DMS79 (cell line): ENCODE data around the gene CEP152.
A peak's percentile ranks its signal among the peaks of the same experiment; 100 is the strongest.

Source experiments
- DNase-seq: peaks from one replicate; lab custom pipeline; 2025; lab: John Stamatoyannopoulos, UW

The CEP152 gene

DNA sequence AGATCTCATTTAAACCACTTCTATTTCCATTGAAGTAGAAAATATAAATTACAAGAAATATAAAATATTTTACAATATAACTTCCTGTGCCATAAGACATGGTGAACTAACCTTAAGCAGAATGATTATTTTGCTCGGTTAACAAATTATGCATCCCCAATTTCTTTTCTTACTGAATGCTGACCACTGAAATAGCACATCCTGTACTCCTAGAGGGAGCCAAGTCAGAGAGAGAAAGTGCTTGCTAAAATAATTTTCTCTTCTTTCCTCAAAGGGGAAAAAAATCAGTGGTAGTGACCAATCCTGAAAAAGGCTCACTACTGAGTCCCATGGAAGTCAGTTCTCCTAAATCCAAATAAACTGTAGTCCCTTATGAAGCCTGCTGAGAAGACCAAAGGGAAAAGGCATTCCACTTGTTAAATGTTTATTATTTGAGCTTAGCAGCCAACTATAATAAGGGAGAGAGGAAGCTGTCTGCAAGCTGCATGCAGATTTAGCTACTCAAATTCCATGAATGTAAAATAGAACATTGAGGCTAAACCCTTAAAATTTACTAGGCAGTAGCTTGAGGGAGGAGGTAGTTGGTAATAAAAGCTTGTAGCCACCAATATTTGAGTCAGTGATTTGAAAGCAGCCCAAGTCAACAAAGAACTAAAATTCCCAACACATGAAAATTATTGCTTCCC lies 33.1 kb downstream of the CEP152 start:
- DNase-seq, result no peak

DNA sequence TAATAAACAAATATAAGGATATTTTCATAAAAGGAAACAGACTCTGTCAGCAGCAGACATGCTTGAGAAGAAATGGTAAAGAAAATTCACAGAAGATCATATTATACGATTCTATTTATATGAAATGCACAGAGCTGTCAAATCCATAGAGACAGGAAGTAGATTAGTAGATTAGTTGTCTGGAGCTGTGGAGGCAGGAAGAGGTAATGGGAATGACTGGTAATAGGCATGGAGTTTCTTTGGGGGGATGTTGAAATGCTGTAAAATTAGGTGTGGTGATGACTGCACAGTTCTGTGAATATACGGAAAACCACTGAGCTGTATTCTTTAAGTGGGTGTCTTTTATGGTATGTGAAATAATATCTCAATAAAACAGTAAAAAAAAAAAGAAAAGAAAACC lies 35.3 kb downstream of the CEP152 start:
- DNase-seq, result no peak

DNA sequence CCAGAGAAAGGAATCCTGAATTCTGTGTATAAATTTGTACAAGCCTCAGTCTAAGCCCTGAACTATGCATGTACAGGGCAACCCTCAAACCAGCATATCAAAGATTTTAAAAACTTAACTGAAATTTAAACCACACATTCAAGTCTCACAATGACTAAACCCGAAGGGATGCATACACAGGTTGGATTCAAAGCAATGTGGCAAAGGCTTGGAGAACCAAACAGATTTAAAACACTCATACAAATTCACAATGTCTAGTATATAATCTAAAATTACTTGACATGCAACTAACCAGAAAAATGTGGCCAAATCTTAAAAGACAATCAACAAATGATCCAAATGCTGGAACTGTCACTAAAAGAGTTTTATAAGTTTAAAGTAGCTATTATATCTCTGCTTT lies 36.4 kb downstream of the CEP152 start:
- DNase-seq, result no peak

DNA sequence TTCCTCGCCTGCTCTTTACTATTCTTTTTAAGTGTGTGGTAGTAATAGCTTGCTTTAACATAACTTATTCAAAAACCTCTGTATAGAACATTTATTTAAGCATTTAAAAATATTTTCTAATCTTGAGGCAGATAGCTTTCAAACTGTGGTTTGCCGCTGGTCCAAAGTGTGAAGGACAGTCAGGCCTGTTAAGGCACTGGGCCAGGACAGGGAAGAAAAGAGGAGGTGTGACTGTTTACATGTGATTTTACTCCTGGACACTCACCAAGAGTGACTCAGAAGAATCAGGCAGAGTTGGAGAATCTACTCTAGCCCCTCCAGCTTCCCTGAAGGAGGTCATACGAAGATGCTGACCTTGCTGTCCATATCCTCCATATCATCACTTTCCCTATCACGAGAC lies 44.7 kb downstream of the CEP152 start:
- DNase-seq, result no peak

DNA sequence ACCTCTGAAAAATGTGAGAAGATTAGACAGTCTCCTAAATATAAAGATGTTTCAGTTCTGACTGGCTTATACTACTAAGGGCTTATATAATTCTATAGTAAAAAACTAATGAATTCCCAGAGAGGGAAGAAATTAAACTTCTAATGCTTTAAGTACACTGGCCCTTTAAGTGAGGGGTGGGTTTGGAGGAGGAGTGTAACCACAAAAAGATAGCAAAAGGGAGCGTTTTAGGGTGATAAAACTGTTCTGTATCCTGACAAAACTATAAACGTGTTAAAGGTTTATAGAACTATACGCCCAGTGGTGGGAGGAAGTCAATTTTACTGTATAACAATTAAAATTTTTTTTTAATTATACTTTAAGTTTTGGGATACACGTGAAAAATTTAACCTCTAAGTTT lies 45.8 kb downstream of the CEP152 start:
- no peak for DNase-seq

DNA sequence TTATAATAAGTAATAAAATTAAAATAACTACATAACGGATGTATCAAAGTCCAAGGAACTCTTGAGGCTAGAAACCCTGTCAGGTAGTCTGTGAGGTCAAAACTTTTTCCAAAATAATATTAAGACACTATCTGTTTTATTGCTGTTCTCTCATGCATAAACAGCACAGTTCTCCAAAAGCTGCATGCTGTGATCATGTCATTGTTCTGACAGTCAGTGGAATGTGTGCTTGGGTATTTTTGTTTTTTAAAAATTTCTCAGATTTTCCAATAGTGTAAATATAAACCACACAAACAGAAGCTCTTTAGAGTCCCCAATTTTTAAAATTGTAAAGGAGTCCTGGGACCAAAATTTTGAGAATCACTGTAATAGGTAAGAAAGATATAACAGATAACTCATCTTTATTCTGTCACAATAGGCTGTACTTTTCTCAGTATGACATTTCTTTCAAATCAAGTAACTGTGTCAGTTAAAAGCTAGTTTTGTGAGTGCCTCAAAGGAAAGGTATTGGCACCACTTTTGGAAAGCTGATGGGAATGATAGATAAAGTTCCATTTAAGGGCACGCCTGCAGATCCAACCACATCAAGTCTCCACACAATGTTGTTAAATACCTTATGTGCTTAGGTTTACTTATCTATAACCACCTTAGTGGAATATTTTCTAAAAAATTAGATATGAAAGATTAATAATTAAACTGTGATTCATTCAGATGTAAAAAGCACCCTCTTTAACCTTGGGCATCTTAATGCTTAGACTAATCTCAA lies 49.3 kb downstream of the CEP152 start:
- no peak for DNase-seq

DNA sequence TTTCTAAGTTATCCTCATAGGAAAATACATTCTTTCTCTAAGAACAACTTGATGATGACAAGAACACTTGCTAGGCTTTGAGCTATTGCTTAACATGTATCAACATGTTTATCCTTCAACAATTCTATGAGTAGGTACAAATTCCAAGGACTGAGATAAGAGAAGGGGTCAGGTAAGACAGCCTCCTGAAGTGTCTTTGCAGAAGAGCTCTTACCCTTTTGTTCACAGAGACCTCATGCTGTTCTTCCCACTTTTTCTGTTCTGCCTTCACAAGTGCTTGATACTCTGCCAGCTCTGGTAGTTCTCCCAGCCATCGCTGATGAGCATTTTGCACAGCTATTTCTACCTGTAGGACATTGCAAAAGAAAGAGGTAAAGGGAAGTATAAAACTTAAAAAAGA lies 50.9 kb downstream of the CEP152 start:
- DNase-seq, result peak; percentile 79

DNA sequence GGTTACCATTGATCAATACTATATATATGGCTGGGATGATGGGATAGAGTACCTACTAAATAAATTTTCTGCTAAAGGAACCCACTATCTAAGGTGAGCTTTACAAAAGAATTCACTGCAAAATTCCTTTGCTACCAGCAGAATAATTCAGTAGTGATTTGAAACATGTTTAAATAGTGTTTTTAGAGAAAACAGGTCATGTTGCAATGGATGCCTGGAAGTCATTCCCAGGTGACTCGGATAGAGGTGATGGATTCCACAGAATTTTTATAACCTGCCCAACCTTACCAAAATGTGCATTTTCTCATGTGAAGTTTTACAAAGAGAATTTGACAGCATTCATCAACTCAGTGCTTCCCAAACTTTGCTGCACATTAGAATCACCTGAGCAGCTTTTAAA lies 53.2 kb downstream of the CEP152 start:
- DNase-seq, result no peak

DNA sequence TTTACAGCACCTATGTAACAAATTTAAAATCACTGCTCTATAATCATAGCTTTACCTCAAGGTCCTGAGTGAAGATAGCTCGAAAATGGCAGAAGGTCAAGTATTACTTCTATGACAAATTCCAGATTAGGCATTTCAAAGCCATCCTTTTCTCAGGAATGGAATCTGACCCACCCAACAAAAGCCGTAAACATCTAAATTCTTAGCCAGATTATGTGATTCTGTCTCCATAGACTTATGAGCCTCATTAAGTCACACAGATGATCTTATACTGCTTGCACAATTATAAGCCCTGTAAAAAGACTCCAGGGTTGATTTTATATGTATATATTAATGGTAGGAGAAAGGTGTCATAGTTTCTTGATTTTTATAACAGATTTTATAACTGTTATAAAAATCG lies 56.9 kb downstream of the CEP152 start:
- no peak for DNase-seq

DNA sequence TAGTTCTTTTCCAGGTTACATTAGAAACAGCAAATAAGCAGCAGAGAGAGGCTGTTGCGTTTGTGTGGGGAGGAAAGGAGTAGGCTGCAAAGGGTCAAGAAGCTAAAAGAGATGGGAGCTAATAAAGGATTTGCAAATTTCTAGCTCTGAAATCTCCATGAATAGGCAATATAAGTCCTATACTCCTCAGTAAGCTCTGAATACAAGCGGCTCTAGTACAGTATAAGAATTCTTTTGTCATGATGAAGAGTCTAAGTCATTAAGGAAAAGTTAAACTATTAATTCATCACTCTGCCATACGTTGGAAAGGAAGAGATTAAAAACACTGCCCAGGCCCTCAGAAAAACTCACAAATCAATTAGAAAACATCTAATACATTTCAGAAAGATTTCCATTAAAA lies 59.3 kb downstream of the CEP152 start:
- DNase-seq, result no peak

DNA sequence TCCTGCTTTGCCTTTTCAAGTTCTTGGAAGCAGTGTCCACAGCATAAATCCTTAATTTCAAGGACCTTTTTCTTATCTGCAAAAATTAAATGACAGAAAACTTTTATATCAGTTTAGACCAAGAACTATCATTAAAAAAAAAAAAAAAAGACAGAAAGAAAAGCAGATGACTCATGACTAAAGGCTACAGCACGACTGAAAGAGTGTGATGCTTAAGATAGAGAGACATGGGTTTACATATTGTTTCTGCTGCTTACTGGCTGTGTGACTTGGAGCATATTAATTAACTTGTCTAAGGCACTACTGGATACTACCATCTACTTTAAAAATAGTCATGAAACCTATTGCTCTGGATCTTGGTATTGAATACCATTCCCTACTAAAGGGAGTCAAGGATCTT lies 62.3 kb downstream of the CEP152 start:
- no peak for DNase-seq

DNA sequence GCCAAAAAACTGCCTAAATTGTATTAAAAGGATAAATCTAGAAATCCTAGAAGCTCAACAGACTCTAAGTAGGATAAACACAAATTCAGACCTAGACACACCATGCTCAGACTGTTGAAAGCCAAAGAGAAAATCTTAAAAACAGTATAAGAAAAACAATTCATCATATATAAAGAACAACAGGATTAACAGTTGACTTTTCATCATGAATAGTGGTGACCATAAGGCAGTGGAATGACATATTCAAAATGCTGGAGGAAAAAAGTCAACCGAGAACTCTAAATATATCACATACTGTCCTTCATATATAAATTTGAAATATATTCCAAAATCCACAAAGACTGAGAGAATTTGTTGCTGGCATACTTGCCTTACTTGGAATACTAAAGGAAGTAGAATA lies 77.3 kb downstream of the CEP152 start:
- DNase-seq, result no peak

DNA sequence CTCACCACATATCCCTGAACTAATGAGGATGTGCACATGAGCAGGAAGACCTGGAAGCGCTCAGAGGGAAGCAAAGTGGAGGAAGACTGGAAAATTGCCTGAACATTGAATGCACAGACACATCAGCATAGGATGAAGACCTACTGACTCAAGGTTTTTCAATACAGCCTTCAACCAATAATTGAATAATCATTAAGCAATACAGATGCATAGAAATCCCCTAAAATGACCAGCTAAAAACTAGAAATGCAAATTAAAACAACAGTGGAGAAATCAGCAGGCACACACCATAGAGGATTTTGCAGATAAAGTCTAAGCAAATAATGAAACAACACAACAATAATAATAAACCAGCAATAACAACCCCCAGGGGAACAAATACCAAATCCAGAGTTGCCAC lies 80.4 kb downstream of the CEP152 start:
- no peak for DNase-seq

DNA sequence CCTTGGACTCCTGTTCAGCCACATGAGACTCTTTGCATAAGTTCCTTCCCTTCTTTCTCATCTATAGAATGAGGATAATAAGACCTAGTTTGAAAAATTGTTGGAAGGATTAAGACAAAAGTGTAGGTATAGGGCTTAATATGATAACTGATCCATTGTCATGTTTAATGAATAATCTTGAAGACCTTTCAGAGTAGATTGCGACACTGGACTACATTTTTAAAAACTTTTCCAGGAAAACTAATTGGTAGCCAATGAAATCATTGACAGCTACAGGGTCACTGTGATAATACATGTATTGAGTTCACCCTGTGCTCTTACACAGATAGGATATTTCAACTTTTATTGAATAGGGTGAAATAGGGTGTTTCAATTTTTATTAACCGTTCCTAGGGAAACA lies 86.9 kb downstream of the CEP152 start:
- no peak for DNase-seq

DNA sequence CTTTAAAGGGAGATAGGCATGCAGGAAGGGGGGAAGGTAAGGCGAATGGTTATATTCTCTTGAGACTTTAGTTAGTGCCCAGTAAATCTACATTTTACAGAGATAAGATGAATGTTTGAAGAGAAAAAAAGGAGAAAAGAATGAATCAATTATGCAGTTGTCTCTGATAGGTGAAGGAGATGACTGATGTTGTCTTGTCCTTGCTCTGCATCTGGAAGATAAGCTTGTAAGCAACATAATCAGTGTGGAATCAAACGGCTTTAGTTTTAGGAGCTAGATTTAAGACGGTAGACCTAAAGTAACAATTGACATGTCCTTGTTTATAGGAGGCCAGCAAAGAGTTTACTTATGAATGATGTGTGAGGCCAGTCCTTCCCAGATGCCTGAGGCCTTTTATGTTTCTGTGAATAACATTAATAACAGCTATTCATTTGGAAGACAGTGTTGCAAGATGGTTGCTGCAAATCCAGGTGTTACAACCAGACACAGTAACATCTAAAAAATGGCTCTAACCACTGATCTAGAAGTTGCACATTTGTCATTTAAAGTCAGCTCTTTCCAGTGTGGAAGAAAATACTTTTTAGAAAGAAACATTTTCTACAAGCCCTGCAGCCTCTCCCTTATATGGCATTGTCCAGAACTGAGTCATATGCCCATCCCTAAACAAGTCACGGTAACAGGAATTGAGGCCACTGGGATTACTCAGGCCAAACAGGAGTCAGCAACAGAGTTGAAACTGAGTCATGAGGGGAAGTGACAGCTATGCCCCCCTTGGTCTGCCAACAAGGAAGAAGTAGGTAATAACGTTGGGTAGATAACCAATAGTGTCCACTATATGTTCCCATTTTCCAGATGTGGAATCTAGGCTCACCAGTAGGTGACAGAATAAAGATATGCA lies 87.9 kb downstream of the CEP152 start:
- no peak for DNase-seq

DNA sequence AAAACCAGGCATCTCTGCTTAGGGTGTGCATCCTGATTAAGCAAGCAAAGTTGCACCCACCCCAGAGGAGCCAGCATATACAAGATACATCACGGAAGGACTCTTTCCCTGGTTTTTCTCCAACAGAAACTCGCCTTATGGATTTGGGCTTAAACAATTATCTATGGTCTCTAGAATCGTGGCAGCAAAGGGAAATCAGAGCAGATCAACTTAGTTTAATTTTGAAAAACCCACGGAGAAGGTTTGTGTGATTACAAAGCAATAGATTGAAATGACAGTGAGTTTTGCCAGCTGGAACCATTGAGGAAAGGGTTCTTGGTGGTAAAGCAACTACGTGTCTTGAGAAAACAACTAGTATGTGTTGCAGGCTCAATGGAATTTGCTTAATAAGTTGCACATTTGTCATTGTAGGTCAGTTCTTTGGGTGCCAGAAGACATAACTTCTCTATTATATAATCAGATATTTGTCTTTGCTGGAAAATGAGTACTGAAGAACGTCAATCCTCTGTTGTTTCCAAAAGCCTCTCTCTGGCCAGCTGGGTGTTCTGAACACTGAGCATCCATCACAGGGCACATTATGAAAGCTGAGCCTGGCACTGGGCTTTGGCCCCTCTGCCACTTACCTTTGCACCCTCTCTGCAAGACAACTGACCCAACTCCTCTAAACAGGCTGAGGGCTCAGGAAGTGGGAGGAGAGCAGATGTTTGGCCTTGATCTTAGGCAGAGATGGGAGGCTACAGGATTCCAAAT lies 89.6 kb downstream of the CEP152 start:
- no peak for DNase-seq

DNA sequence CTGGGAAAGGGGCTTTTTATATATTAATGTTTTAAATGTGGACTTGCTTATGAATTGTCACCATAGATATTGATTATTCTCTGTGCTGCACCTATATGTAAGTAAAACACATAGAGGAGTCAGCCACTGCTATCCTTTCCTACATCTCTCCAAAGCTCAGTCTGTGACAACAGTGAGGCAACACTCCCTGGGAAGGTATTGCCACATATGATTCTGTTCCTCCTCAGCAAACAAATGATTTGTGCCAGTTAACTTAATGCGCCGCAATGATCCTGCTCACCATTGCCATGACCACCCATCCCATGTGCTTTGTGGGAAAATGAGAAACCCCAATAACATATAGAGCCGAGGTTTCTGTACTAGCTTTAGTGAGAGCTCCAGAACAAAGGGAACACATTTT lies 90.2 kb downstream of the CEP152 start:
- no peak for DNase-seq

DNA sequence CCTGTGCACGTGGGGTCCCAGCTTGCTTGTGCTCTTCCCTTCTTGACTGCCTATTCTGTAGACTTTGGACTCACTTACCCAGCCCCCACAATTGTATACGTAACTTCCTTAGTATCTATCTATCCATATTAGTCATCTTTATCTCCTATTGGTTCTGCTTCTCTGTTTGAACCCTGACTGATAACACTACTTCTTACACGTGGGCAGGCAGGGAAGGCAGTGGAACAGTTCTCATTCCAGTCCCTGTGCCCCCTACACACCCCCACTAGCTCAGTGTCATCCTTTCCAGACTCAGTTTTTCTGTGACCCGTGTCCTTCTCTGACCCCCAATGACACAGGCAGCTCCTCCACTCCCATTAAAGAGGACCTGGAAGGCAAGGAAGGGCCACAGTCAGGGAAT lies 91.2 kb downstream of the CEP152 start:
- no peak for DNase-seq

DNA sequence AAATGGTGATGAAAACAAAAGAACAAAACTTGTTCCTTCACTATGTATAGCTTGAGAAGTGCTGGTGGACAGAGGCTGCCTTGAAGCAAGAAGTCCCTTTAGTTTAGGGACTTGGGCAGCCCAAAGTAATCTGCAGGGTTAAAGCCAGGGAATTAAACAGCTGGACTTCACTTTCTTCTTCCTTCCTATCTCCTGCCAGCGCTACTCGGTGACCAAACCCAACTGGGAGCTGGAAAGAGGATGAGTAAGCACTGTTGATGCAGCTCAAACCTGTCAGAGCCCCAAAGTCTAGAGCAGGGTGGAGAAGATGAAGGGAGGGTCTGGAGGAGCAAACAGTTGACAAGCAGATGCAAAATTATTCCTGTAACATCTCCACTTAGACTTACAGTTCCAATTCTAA lies 92.2 kb downstream of the CEP152 start:
- DNase-seq, result no peak

DNA sequence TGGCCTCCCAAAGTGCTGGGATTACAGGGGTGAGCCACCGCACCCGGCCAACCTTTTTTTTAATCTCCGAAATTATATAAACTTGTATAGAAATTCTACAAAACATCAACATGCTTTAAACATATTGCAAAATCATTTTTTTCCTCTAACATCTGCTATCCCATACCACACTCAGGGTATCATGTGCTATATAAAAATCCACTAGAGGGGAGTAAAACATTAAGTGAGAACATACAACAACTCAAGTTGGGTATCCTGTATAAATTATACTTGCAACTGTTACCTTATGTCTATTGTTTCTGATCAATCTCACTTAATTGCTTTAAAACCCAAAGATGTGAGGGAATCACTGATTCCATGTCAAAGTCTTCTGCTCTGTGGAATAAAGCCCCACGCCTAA lies 93.4 kb downstream of the CEP152 start:
- DNase-seq, result no peak

DNA sequence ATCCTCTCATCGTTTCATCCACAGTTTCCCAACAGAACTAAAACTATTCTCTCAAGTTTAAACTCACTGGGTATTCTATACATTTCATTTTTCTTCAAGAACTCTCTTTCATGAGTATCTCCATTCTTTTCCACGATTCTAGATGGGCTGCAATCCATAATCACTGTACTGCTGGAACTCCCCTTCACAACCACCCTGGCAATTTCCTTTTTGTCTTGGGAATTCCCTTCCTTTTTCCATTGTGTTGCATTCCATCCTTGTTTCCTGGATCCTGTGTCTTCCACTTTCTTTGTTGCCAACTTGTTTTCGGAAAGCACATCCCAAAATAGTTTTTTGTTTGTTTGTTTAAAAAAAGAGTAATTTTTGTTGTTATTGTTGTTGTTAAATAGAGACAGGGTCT lies 98.3 kb downstream of the CEP152 start:
- no peak for DNase-seq

DNA sequence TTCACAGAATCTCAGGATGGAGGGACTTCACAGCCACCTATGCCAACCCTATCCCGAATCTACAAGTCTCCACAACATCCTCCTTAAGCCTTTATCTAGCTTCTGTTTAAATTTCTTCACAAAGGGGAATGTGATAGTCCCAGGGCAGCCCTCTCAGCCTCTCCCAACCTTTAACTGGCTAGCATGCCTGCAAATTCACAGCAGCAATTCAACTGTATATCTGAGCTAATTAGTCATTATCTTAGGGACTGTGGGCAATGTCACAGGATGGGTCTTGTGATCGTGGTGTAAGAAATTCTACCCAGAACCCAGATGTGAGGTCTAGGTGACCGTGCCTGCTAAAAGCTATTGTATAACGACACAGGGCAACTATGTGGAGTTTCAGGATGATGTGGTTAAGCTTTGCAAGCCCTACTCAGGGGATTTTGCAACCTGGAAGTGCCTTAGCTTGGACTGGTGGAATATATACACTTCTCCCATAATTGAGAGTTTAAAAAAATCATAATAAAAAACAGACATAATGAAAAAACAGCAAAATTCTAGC lies 99.8 kb downstream of the CEP152 start:
- DNase-seq, result no peak
